Measurements from ENCODE around the gene KCNH4. TPM values are rescaled to one million over a fixed set of nuclear protein-coding genes. Genes with fewer than 3 reads are reported as not detected.

KCNH4 gene
- total RNA-seq, 6 donors from 2014 or later, result under 0.01 to 0.27 TPM; not detected in 4

GRCh38 chr17:42120770-42121769 is 59.9 kb downstream of the KCNH4 start, which contains the start of gene KAT2A:
KAT2A (minus strand) TSS chr17:42121367; CDS start chr17:42121304, 63 bp downstream.
- Histone ChIP-seq H3K4me1 (peaks cover 17 to 35% (median 20%) of the 10 kb centered on the region in 4 donors), H3K36me3 (peaks cover 10 to 36% (median 15%) of the 10 kb centered on the region in 4 donors), H3K27ac (peak within 1 kb of the TSS; percentile 11 to 80 (median 52)), H3K9me3 (no peaks in the 10 kb centered on the region), H3K4me3 (peak within 1 kb of the TSS; percentile 82 to 94 (median 88)), H3K27me3 (no peaks in the 10 kb centered on the region)
- peak; percentile 85 to 96 for ATAC-seq (ENCODE audit: low FRiP score in 2 of 2)
- peak in 1 of 4 donors; percentile 52 for TF ChIP-seq POLR2A (IDR thresholded peaks at IDR 0.05)
- TF ChIP-seq POLR2AphosphoS5 (IDR thresholded peaks at IDR 0.05), result peak in 1 of 2 donors; percentile 60
- TF ChIP-seq CTCF (IDR thresholded peaks at IDR 0.05), result no peak
- WGBS, 2 donors, result 13 to 21% methylated on average over 19 to 20 of the region's 57 CpGs
- peak; percentile 85 to 97 for DNase-seq

- H3K27ac ChIP-seq, result peak overlapping the region in 1 of 4 donors; percentile 43
- no peaks in the 10 kb centered on the region for H3K27me3 ChIP-seq
- peaks cover 4 to 33% (median 7%) of the 10 kb centered on the region in 4 donors for H3K36me3 ChIP-seq
- peaks cover 17 to 35% (median 20%) of the 10 kb centered on the region in 4 donors for H3K4me1 ChIP-seq
- TF ChIP-seq POLR2AphosphoS5 (IDR thresholded peaks at IDR 0.05) (no peak), EP300 (IDR thresholded peaks at IDR 0.05) (no peak), POLR2A (IDR thresholded peaks at IDR 0.05) (no peak), CTCF (IDR thresholded peaks at IDR 0.05) (no peak)
- ATAC-seq (ENCODE audit: low FRiP score in 2 of 2), result no peak
- no peaks in the 10 kb centered on the region for H3K9me3 ChIP-seq
- WGBS, 2 donors, result 37 to 62% methylated on average over 5 to 7 of the region's 7 CpGs
- H3K4me3 ChIP-seq, result peak overlapping the region; percentile 82 to 94 (median 88)
- DNase-seq, result no peak
Measured at GRCh38 chr17:42120161-42120769, 60.7 kb downstream of the KCNH4 start.

- Histone ChIP-seq H3K27me3 (no peaks in the 10 kb centered on the region), H3K27ac (no peak overlapping the region), H3K9me3 (no peaks in the 10 kb centered on the region), H3K36me3 (peaks cover 0 to 28% (median 3%) of the 10 kb centered on the region in 4 donors), H3K4me1 (peaks cover 17 to 35% (median 20%) of the 10 kb centered on the region in 4 donors), H3K4me3 (no peak overlapping the region)
- WGBS, 2 donors, result 93 to 96% methylated on average over 16 to 17 of the region's 18 CpGs
- DNase-seq (no peak), ATAC-seq (ENCODE audit: low FRiP score in 2 of 2) (no peak)
- no peak for TF ChIP-seq POLR2AphosphoS5 (IDR thresholded peaks at IDR 0.05)
- no peak for TF ChIP-seq POLR2A (IDR thresholded peaks at IDR 0.05)
- TF ChIP-seq CTCF (IDR thresholded peaks at IDR 0.05), result no peak
- TF ChIP-seq EP300 (IDR thresholded peaks at IDR 0.05), result no peak
Measured at GRCh38 chr17:42119301-42119700, 61.6 kb downstream of the KCNH4 start.

- TF ChIP-seq CTCF (IDR thresholded peaks at IDR 0.05) (peak in 4 of 6 experiments; percentile 29 to 46 (median 34)), POLR2AphosphoS5 (IDR thresholded peaks at IDR 0.05) (no peak)
- 77 to 82% methylated on average over 2 of the region's 2 CpGs for WGBS, 2 donors
Measured at GRCh38 chr17:42118545-42118944, 62.4 kb downstream of the KCNH4 start.

More at GRCh38 chr17:42118545-42118944, 62.4 kb downstream of the KCNH4 start:
- Histone ChIP-seq H3K4me3 (no peak overlapping the region), H3K36me3 (peaks cover 0 to 34% (median 3%) of the 10 kb centered on the region in 4 donors), H3K27ac (no peak overlapping the region), H3K27me3 (no peaks in the 10 kb centered on the region), H3K9me3 (no peaks in the 10 kb centered on the region), H3K4me1 (peaks cover 17 to 35% (median 20%) of the 10 kb centered on the region in 4 donors)
- no peak for DNase-seq
- ATAC-seq (ENCODE audit: low FRiP score in 2 of 2), result no peak
